Erythroblast (primary cell): ENCODE data around the gene BEND5.

Experiments used
- GATA1 ChIP-seq: IDR thresholded peaks from 2 replicates; pipeline ENCODE4 v1.6.1; 2011; ENCODE audit warnings: low read depth, mild to moderate bottlenecking, control low read depth, low read length, moderate library complexity
- POLR2A ChIP-seq: IDR thresholded peaks from 2 replicates; pipeline ENCODE4 v1.6.1; 2011; ENCODE audit warnings: mild to moderate bottlenecking, low read length

DNA sequence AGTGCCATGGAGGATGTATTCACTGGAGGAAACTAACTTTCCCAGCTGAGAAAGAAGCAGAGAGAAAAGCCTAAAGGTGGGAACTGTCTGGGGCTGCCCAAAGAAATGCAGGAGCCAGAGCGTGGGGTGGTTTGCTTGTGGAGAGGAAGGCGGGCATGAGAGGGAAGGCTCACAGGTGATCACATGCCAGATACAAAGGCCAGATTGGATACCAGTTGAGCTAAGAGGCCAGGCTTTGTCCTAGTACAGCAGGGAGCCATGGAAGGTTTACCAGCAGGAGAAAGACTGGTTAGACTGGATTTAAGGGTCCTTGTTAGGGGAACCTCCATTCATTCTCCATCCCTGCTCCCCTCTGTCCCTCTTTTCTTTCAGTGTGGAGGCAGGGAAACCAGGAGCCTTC is 66.4 kb downstream of the BEND5 start:
- TF ChIP-seq POLR2A: no peak
- TF ChIP-seq GATA1: no peak
